ENCODE results near the gene OGFOD2.

Gene OGFOD2

GRCh38 chr12:122989225-122989839 lies 14.3 kb downstream of the OGFOD2 start:
- TF ChIP-seq CTCF (IDR thresholded peaks at IDR 0.05; ENCODE audit: poor library complexity, severe bottlenecking): no peak
- ATAC-seq (ENCODE audit: low read depth) (no peak), DNase-seq (ENCODE audit: low spot score) (no peak)
- Histone ChIP-seq H3K27ac (ENCODE audit: poor library complexity, severe bottlenecking) (no peak overlapping the region), H3K4me3 (ENCODE audit: severe bottlenecking) (no peak overlapping the region), H3K36me3 (ENCODE audit: low read depth) (no peaks in the 10 kb centered on the region), H3K27me3 (ENCODE audit: insufficient read depth, poor library complexity, severe bottlenecking) (no peaks in the 10 kb centered on the region), H3K4me1 (ENCODE audit: insufficient read depth, poor library complexity, severe bottlenecking) (no peaks in the 10 kb centered on the region), H3K9me3 (ENCODE audit: severe bottlenecking) (no peaks in the 10 kb centered on the region)

GRCh38 chr12:122989874-122990419 lies 14.9 kb downstream of the OGFOD2 start:
- ATAC-seq (ENCODE audit: low read depth): no peak
- Histone ChIP-seq H3K9me3 (ENCODE audit: severe bottlenecking) (no peaks in the 10 kb centered on the region), H3K4me3 (ENCODE audit: severe bottlenecking) (no peak overlapping the region), H3K4me1 (ENCODE audit: insufficient read depth, poor library complexity, severe bottlenecking) (no peaks in the 10 kb centered on the region), H3K27me3 (ENCODE audit: insufficient read depth, poor library complexity, severe bottlenecking) (no peaks in the 10 kb centered on the region), H3K27ac (ENCODE audit: poor library complexity, severe bottlenecking) (no peak overlapping the region), H3K36me3 (ENCODE audit: low read depth) (no peaks in the 10 kb centered on the region)
- DNase-seq (ENCODE audit: low spot score): no peak
- TF ChIP-seq CTCF (IDR thresholded peaks at IDR 0.05; ENCODE audit: poor library complexity, severe bottlenecking): no peak

- Histone ChIP-seq H3K9me3 (ENCODE audit: severe bottlenecking) (no peaks in the 10 kb centered on the region), H3K4me3 (ENCODE audit: severe bottlenecking) (no peak overlapping the region), H3K27me3 (ENCODE audit: insufficient read depth, poor library complexity, severe bottlenecking) (no peaks in the 10 kb centered on the region), H3K4me1 (ENCODE audit: insufficient read depth, poor library complexity, severe bottlenecking) (no peaks in the 10 kb centered on the region), H3K36me3 (ENCODE audit: low read depth) (no peaks in the 10 kb centered on the region), H3K27ac (ENCODE audit: poor library complexity, severe bottlenecking) (no peak overlapping the region)
- ATAC-seq (ENCODE audit: low read depth) (no peak), DNase-seq (ENCODE audit: low spot score) (no peak)
- no peak for TF ChIP-seq CTCF (IDR thresholded peaks at IDR 0.05; ENCODE audit: poor library complexity, severe bottlenecking)
Measured at GRCh38 chr12:122990561-122990960, 15.5 kb downstream of the OGFOD2 start.

GRCh38 chr12:122990961-122991622 lies 16.0 kb downstream of the OGFOD2 start:
- no peak for ATAC-seq (ENCODE audit: low read depth)

More at GRCh38 chr12:122990961-122991622, 16.0 kb downstream of the OGFOD2 start:
- H3K4me1 ChIP-seq (ENCODE audit: insufficient read depth, poor library complexity, severe bottlenecking): no peaks in the 10 kb centered on the region
- H3K27ac ChIP-seq (ENCODE audit: poor library complexity, severe bottlenecking): no peak overlapping the region
- TF ChIP-seq CTCF (IDR thresholded peaks at IDR 0.05; ENCODE audit: poor library complexity, severe bottlenecking): no peak
- no peaks in the 10 kb centered on the region for H3K27me3 ChIP-seq (ENCODE audit: insufficient read depth, poor library complexity, severe bottlenecking)
- H3K36me3 ChIP-seq (ENCODE audit: low read depth): no peaks in the 10 kb centered on the region
- DNase-seq (ENCODE audit: low spot score): no peak
- no peak overlapping the region for H3K4me3 ChIP-seq (ENCODE audit: severe bottlenecking)
- H3K9me3 ChIP-seq (ENCODE audit: severe bottlenecking): no peaks in the 10 kb centered on the region
